HepG2 (cell line): Measurements from ENCODE around the gene C14orf93. TPM values are rescaled to one million over a fixed set of nuclear protein-coding genes. Genes with fewer than 3 reads are reported as not detected.

Experiments
- ARNT ChIP-seq: fragments of 450-650 bp; IDR thresholded peaks from 2 replicates; pipeline ENCODE4 v1.6.1; 2017
- ATF7-NPFF ChIP-seq: sonication (generic); formaldehyde crosslinking; IDR thresholded peaks from 2 replicates; pipeline ENCODE4 v1.8.1; 2023; ENCODE audit warnings: mild to moderate bottlenecking, low read depth, missing genetic modification reagents, moderate library complexity
- BRF2 ChIP-seq: sonication (generic); formaldehyde crosslinking; IDR thresholded peaks from 2 replicates; pipeline ENCODE4 v1.8.1; 2022; ENCODE audit warnings: mild to moderate bottlenecking, missing genetic modification reagents
- ELK4 ChIP-seq: sonication (generic); formaldehyde crosslinking; IDR thresholded peaks from 2 replicates; pipeline ENCODE4 v1.9.0; 2021; ENCODE audit warnings: missing genetic modification reagents, borderline replicate concordance
- HMG20A ChIP-seq: IDR thresholded peaks from 2 replicates; pipeline ENCODE4 v1.6.1; 2016; ENCODE audit warnings: borderline replicate concordance
- HNRNPK ChIP-seq: fragments of 200-400 bp; formaldehyde crosslinking; IDR thresholded peaks from 2 replicates; pipeline ENCODE4 v1.6.1; 2018; ENCODE audit warnings: low read length, low read depth, moderate library complexity, mild to moderate bottlenecking; ENCODE audit not compliant: poor library complexity, severe bottlenecking
- HNRNPUL1 ChIP-seq: fragments of 200-400 bp; formaldehyde crosslinking; IDR thresholded peaks from 2 replicates; pipeline ENCODE4 v1.6.1; 2017; ENCODE audit warnings: low read depth, mild to moderate bottlenecking, low read length, moderate library complexity
- KLF13 ChIP-seq: sonication (generic); formaldehyde crosslinking; IDR thresholded peaks from 2 replicates; pipeline ENCODE4 v1.4.0; 2020; ENCODE audit warnings: mild to moderate bottlenecking, missing genetic modification reagents
- MAF1 ChIP-seq: sonication (generic); formaldehyde crosslinking; IDR thresholded peaks from 2 replicates; pipeline ENCODE4 v1.5.0; 2020; ENCODE audit warnings: missing genetic modification reagents, borderline replicate concordance
- MAFG ChIP-seq: sonication (generic); formaldehyde crosslinking; IDR thresholded peaks from 2 replicates; pipeline ENCODE4 v1.5.1; 2020; ENCODE audit warnings: mild to moderate bottlenecking, missing genetic modification reagents
- MXD4 ChIP-seq: IDR thresholded peaks from 2 replicates; pipeline ENCODE4 v1.6.1; 2016; ENCODE audit warnings: mild to moderate bottlenecking, missing biosample characterization, missing genetic modification reagents
- PLRG1 ChIP-seq: fragments of 450-650 bp; conservative IDR thresholded peaks from 2 replicates; pipeline ENCODE4 v1.6.1; 2016
- REXO4 ChIP-seq: sonication (generic); formaldehyde crosslinking; IDR thresholded peaks from 2 replicates; pipeline ENCODE4 v1.8.0; 2022; ENCODE audit warnings: missing genetic modification reagents, mild to moderate bottlenecking, borderline replicate concordance
- RFXANK ChIP-seq: IDR thresholded peaks from 2 replicates; pipeline ENCODE4 v1.6.1; 2016
- TMF1 ChIP-seq: sonication (generic); formaldehyde crosslinking; IDR thresholded peaks from 2 replicates; pipeline ENCODE4 v1.8.1; 2022; ENCODE audit warnings: low read depth, missing genetic modification reagents
- ZBTB38 ChIP-seq: sonication (generic); formaldehyde crosslinking; IDR thresholded peaks from 2 replicates; pipeline ENCODE4 v1.5.1; 2020; ENCODE audit warnings: mild to moderate bottlenecking, missing genetic modification reagents
- ZFAT ChIP-seq: sonication (generic); formaldehyde crosslinking; conservative IDR thresholded peaks from 2 replicates; pipeline ENCODE4 v1.8.1; 2023; ENCODE audit warnings: missing genetic modification reagents, inconsistent platforms
- ZNF232 ChIP-seq: sonication (generic); formaldehyde crosslinking; IDR thresholded peaks from 2 replicates; pipeline ENCODE4 v1.4.0; 2020; ENCODE audit warnings: missing genetic modification reagents, borderline replicate concordance
- ZNF317 ChIP-seq: sonication (generic); formaldehyde crosslinking; IDR thresholded peaks from 2 replicates; pipeline ENCODE4 v1.5.0; 2020; ENCODE audit warnings: mild to moderate bottlenecking, missing genetic modification reagents
- ZNF414 ChIP-seq: sonication (generic); formaldehyde crosslinking; IDR thresholded peaks from 2 replicates; pipeline ENCODE4 v1.5.0; 2020; ENCODE audit warnings: missing genetic modification reagents
- ZNF432 ChIP-seq: sonication (generic); formaldehyde crosslinking; IDR thresholded peaks from 2 replicates; pipeline ENCODE4 v1.5.0; 2020; ENCODE audit warnings: missing genetic modification reagents, mild to moderate bottlenecking, borderline replicate concordance
- ZNF547 ChIP-seq: sonication (generic); formaldehyde crosslinking; IDR thresholded peaks from 2 replicates; pipeline ENCODE4 v1.5.1; 2020; ENCODE audit warnings: mild to moderate bottlenecking, missing genetic modification reagents
- ZNF552 ChIP-seq: sonication (generic); formaldehyde crosslinking; IDR thresholded peaks from 2 replicates; pipeline ENCODE4 v1.9.0; 2022; ENCODE audit warnings: missing genetic modification reagents, mild to moderate bottlenecking, borderline replicate concordance
- ZNF644 ChIP-seq: IDR thresholded peaks from 2 replicates; pipeline ENCODE4 v1.6.1; 2016; ENCODE audit warnings: low read depth
- ZNF709 ChIP-seq: sonication (generic); formaldehyde crosslinking; IDR thresholded peaks from 2 replicates; pipeline ENCODE4 v1.5.0; 2020; ENCODE audit warnings: mild to moderate bottlenecking, missing genetic modification reagents
- ZNF746 ChIP-seq: sonication (generic); formaldehyde crosslinking; IDR thresholded peaks from 2 replicates; pipeline ENCODE4 v1.8.0; 2022; ENCODE audit warnings: mild to moderate bottlenecking, missing genetic modification reagents
- ZNF770 ChIP-seq: sonication (generic); formaldehyde crosslinking; IDR thresholded peaks from 2 replicates; pipeline ENCODE4 v1.5.0; 2020; ENCODE audit warnings: mild to moderate bottlenecking, missing genetic modification reagents
- ZNF777 ChIP-seq: sonication (generic); formaldehyde crosslinking; IDR thresholded peaks from 2 replicates; pipeline ENCODE4 v1.4.0; 2020; ENCODE audit warnings: missing genetic modification reagents
- polyA plus RNA-seq, 8 experiments: library from polyadenylated mRNA; depleted of rRNA in 3 of 8; stranded (reverse) in 7 of 8; unstranded in 1 of 8; fragments of >200 nt; fragmentation: Illumina TruSeq in 4 of 8; extraction: Trizol in 4 of 8; gene quantifications; 2 replicates each; pipeline versions ENCODE4 v1.2.1 to v1.2.3, GENCODE V29; 2011 to 2016; ENCODE audit warnings: low read depth in 4 of 8, missing spikeins in 1 of 8, mixed read lengths in 1 of 8; ENCODE audit not compliant: insufficient read depth in 1 of 8
- total RNA-seq, 5 experiments: library from RNA; depleted of rRNA; stranded (reverse); fragments of >200 nt; fragmentation: Illumina TruSeq; extraction: Trizol; gene quantifications; 2 replicates each; pipeline ENCODE4 v1.2.3, GENCODE V29; 2016; ENCODE audit warnings: low read depth in 1 of 5

Gene C14orf93
- total and polyA plus RNA-seq, 2 of the 13 experiments (the other 11 are each of a cell fraction or from before 2014, with no cell fraction given) = 11.4 to 22.5 TPM

- peak; percentile 90 for TF ChIP-seq MXD4
- TF ChIP-seq BRF2 (CRISPR knock-in tag) = no peak
- TF ChIP-seq HNRNPUL1 = no peak
- TF ChIP-seq ZNF317 = no peak
- TF ChIP-seq ZNF777 = no peak
- peak; percentile 99 for TF ChIP-seq ZNF547 (CRISPR knock-in tag)
- peak; percentile 91 for TF ChIP-seq ATF7-NPFF (CRISPR knock-in tag)
- TF ChIP-seq ZNF746 (CRISPR knock-in tag) = no peak
- no peak for TF ChIP-seq MAFG (CRISPR knock-in tag)
- TF ChIP-seq ZNF232 (CRISPR knock-in tag) = no peak
- TF ChIP-seq ZBTB38 (CRISPR knock-in tag) = peak; percentile 94; the same call in 1 of the 2 replicates
- no peak for TF ChIP-seq TMF1 (CRISPR knock-in tag)
- TF ChIP-seq ELK4 (CRISPR knock-in tag) = no peak
- TF ChIP-seq ZNF432 (CRISPR knock-in tag) = no peak
- peak; percentile 93 for TF ChIP-seq ZNF552 (CRISPR knock-in tag)
- peak; percentile 66 for TF ChIP-seq HMG20A (CRISPR knock-in tag)
- peak; percentile 92; the same call in 1 of the 2 replicates for TF ChIP-seq KLF13 (CRISPR knock-in tag)
- TF ChIP-seq ZNF709 (CRISPR knock-in tag) = no peak
- no peak for TF ChIP-seq REXO4 (CRISPR knock-in tag)
- TF ChIP-seq HNRNPK = no peak
- no peak for TF ChIP-seq ZNF770 (CRISPR knock-in tag)
- TF ChIP-seq ZNF414 (CRISPR knock-in tag) = no peak
- 0 out of 2 replicates have a peak, but pooled peaks have one; percentile 55 for TF ChIP-seq ZNF644 (CRISPR knock-in tag)
- TF ChIP-seq ARNT = no peak
- TF ChIP-seq PLRG1 = no peak
- no peak for TF ChIP-seq RFXANK (CRISPR knock-in tag)
- no peak for TF ChIP-seq MAF1 (CRISPR knock-in tag)
- no peak for TF ChIP-seq ZFAT
Measured at GRCh38 chr14:22982477-22983245, 27.3 kb downstream of the C14orf93 start, which contains the start of gene AJUBA (continued).
